Left kidney (tissue), 2 donors: ENCODE data around the gene CLSTN2. TPM values are rescaled to one million over a fixed set of nuclear protein-coding genes. Genes with fewer than 3 reads are reported as not detected.

ENCODE experiments used
- DNase-seq: peaks from one replicate; pipeline ENCODE4 v3.0.0-alpha.2; 2013
- polyA plus RNA-seq: library from polyadenylated mRNA; unstranded; fragments of 120-200 nt; gene quantifications from one replicate; pipeline ENCODE4 v1.2.1, GENCODE V29; 2013; ENCODE audit not compliant: insufficient read length

CLSTN2 gene
- polyA plus RNA-seq, 1 donor, result 2.0 TPM

DNA sequence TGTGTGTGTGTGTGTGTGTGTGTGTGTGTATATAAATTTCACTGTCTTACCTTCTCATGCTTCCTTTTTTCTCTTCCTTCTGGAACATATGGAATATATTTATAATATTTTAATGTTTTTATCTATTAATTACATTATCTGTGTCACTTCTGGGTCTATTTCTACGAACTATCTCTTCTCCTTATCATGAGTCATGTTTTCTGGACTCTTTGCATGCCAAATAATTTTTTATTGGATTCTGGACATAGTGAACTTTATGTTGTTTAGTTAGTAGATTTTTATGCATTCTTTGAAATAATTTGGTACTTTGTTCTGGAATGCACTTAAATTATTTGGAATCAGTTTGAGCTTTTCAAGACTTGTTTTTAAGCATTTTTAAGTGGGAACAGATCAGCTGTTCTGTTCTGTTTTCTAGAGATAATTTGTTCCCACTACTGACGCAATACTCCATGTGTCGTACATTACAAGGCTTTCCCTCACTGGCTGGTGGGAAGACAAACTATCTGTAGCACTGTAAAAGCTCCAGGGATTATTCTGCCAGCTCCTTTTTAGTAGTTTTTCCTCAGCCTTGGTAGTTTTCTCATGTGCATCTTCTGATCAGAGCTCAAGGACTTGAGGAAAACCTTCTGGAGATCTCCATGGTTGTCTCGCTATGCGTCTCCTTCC is 302.0 kb downstream of the CLSTN2 start:
- no peak for DNase-seq

DNA sequence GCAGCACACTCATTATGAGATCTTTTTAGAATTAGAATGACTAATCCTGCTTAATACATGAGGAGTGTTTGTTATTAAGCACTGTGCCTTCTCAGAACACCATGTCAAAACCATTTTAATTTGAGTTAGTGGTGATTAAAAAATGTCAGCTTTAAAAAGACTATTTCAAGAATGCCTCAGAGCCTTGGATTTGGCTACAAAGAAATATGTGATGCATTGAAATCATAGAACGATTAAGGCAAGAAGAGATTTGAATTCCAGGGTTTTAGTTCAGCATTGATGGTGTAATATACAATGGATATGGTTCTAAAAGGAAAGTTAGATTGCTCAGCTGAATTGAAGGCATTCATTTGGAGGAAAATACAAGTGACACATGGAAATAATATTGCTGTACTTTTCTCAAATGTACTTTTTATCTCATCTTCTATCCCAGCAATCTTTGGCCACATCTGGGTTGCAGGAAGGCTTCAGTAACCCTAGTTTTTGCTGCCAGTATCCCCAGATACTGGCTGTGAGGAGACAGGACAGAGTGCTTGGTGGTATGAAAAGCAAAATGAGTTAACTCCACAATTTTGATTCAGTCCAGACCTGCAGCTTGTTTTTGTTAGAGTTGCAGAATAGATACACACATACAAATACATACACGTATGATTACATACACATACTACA is 303.8 kb downstream of the CLSTN2 start:
- no peak for DNase-seq

DNA sequence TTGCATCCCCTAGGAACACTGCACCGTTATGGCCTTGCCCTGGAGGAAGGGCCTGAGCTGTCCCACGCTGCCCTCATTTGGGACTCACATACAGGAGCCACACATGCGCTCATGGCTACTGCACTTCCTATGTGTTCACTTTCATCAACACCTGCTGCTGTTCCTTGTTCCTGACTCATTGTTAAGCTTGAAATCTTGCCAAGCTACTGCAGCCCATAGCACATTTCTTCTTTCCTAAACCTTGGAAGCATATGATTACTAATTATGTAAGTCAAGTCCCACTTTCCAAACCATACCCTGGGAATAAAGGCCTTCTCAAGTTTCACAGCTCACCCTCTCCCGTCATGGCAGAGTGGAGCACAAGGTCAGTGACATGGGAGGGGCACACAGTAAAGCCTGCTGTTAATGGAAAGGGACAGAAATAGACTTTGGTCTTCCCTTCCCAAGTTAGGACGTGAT is 307.9 kb downstream of the CLSTN2 start:
- DNase-seq, result peak; percentile 5

DNA sequence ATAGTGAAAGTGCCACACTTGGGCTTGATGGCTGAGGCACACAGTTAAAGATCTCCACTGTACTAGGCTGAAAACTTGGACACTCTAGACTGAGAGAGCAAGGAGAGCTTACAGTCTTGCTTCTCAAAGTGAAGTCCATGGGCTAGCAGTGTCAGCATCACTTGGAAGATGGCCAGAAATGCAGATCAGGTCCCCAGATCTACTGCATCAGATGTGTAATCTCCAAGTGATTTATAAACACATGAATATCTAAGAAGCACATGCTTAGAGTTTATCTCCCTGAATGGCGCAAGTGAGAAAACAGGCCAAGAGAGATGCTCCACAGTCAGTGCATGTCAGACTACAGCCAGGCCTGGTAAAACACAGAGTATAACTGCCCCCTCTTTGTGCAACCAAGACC is 308.6 kb downstream of the CLSTN2 start:
- DNase-seq, result no peak

DNA sequence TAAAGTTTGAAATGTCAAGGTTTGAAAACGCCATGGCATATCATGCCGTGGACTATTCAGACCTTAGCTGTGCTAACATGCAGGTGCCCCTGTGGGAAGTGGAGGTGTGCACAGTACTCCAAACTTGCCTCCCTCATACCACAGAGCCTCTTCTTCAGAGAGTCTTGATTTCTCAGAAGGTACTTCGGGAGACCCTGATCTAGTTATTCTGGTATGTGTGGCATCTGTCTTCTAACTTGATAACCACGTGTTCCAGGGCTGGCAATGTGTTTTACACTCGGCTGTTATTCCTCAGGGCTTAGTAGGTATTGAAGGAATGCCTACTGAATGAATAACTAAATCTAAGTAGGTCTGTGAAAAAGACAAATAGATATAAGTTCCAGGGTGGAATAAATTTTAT is 309.9 kb downstream of the CLSTN2 start:
- no peak for DNase-seq

DNA sequence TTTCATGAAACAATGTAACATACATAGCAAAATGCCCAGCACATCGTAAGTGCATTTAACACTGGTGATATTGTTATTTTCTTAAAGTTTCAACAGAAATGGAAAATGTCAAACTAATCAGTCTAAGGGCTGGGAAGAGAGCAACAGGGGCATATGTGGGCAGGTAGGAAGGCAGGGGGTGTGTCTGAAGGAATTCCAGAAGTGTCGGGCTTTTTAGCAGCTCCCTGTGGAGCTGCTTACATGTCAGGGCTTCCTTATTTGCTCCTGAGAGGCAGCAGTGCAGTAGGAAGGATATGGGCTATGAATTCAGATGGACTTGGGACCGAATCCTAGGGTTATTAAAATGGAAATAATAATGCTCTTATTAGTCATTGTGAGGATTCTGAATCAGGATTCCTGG is 311.6 kb downstream of the CLSTN2 start:
- DNase-seq, result no peak

DNA sequence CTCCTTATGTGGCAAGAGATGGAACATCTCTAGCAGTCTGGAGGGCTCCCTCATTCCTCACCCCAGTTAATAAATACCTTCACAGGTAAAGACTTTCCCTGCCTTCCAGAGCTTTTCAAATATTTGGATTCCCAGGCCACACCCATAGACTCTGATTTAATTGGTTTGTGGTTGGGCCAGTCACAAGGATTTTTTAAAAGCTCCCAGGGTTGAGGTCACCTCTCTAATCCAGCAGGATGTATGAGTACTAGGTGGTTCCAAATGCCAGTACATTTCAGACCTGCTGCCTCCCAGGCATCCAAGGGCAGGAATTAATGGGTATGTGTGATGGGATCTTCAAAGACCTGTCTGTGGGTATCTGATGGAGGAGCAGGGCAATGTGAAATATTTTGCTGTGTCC is 312.8 kb downstream of the CLSTN2 start:
- DNase-seq, result no peak

DNA sequence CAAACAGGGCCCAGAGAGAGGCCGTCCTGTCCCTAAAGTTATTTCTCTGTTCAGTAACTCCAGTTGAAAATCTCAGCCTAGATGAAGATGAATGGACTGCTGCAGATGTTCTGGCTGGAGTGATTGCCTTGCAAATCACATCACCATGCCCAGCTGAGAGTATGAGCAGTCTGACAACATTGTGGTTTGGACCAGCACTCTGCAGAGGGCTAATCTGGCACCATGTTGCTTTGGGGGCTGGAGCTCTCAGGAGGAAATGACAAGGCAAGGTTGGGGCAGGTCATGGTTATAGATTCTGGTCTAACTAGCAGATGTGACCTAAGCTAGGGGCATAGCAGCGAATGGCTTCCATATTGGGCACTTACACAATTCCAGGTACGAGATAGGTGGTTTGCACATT is 314.2 kb downstream of the CLSTN2 start:
- DNase-seq, result no peak

DNA sequence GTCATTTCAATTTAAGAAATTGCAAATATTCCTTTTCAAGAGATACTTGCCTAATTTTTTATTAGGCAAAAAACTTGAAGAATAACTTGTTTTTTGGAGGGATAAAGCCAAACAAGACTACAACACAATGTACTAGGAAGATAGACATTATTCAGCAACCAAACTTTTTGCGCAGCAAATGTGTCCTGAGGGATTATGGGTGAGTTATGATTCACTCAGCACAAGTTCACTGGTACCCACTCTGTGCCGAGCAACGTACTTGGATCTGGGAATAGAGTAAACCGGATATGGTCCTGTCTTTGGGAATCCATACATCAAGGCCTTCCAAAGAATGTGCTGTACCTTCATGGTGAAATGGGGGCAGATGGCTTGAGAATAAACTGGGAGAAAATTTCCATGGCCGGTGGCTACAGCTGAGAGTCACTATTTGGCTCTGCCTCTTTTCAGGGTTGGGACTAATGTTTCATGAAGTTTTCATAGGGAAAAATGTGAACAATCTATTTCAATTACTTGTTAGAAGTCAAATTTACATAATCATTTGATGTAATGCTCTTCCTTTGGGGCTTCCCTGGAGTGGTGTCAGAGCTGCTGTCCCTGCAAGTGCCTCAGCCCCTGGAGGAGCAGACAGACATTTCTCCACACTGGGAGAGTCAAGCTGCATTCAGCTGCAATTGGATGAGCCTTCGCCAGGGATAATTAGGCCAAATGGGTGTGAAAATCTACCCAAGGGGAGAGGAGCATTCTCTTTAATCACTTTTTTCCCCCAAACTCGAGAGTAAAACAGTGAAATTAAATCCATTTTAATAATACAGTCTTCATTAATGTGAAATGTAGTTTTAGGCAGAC is 315.2 kb downstream of the CLSTN2 start:
- DNase-seq, result no peak

DNA sequence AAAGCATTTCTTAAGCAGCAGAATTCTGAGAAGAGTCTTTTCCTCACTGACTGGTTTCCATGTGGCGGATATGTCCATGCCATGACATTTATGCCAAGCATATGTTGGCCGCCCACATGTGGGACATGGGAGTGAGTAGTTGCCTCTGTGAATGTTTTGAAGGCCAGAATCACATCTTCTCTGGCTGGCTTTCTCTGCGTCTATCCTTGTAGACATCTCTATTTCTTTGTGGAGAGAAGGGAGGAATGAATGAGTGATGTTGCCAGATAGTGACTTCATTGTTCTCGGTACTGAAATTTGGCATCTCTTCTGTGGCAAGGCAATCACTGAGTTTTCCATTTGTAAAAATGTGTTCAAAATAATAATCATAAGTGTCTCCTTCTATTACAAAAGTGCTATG is 316.0 kb downstream of the CLSTN2 start:
- no peak for DNase-seq

DNA sequence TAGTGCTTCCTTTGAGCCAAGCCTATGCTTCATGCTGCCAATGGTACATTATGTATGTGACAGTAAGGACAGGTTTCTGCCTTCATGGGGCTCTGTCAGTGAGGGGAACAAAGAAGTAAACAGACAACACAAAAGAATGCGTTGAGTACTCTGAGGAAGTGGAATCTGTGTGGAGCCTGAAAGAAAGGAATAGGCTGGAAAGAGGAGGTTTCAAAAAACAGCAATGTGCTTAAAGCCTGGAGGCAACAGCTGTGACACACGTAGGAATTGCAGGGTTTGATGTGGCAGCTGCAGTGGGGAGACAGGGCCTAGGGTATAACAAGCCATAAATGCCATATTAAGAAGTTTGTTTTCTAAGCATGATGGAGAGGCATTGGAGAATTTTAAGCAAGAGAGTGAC is 316.7 kb downstream of the CLSTN2 start:
- DNase-seq, result no peak

DNA sequence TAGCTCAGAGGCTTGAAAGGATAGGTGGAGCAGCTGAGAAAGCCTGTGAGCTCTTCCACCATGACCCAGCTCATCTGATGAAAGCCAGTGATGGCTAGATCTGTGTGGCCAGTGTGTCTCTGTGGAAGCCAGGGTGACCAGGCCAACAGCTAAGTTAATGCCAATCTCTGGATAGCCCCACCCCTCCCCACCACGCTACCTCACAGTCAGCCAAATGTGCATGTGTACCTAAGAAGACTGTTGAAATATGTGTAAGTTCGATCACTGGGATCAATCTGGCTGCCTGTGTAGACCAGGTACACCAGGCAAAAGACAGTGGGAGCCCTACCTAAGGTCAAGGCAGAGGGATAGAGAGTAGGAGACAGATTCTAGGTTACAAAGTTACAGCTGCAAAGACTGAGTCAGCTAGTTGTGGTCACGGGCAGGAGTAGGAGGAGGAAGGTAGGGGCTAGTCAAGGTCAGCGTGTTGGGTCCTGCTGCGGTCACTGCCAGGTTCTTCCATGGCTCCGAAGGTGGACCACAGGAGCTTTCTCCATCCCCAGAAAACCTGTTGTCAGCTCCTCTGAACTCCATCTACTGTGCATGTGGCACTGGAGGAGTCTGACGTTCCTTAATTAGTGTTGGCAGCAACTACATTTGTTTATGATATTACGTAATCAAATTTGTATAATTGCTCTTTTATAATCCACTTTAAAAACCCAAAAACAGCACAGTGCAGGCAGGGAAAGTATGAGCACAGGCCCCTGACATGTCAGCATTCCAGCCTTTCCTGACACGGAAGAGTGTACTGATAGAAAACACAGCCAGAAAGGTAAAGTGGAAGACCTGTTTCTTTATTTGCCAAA is 318.0 kb downstream of the CLSTN2 start:
- DNase-seq, result no peak

DNA sequence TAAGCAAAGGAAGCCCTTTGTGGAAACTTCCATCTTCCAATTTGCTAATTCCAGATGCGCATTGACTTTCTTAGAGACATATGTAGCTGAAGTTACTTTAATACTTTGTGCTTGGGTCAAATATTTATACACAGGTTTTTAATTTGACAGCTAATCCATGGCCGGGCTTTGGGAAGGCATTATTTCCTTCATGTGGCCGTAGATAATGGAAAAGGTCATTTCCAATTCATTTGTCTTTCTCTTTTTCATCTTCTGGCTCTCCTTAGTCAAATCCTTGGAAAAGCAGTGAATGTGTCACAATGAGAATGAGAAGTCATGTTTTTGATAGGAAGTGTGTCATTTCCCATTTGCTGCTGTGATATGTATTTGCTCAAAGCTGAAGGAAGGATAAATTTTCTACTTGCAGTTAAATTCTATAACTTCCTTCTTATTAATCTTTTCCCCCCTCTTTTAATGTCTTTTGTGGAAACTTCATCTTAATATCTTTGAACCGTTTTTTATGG is 323.3 kb downstream of the CLSTN2 start:
- DNase-seq, result no peak

DNA sequence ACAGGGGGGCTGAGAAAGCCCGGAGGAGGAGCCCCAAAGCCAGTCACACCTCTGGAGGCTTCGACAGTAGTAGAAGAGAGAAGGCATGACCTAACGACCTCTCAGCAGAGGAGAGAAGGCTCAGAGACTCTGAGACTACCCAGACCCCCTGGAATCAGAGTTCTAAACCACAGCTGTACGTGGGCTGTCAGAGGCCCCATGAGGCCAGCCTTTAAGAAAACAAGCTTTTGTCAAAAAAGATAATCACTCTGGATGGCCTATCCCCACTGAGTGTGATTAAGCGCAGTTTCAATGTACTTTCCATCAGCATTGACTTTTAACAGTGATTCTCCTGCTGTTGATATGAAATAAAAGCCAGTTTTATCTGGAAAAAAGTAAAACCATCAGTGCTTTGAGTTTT is 330.3 kb downstream of the CLSTN2 start:
- DNase-seq, result no peak

DNA sequence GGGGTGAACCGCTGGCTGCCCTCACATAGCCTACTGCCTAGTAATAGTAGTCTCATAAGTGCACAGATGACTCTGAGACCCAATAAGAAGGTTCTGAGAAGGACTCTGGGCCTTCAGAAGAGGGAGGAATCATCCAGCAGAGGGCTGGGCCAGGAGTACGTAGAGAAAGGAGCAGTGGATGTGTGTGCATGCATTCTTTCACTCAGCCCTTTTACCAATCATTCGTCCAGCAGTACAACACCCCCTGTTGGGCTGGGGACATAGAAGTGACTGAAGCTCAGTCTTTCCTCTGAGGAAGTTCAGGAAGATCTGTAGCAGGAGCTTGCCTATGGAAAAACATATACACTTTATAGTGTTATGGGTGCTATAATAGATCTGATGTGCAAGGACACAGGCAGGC is 333.1 kb downstream of the CLSTN2 start:
- DNase-seq, result no peak

DNA sequence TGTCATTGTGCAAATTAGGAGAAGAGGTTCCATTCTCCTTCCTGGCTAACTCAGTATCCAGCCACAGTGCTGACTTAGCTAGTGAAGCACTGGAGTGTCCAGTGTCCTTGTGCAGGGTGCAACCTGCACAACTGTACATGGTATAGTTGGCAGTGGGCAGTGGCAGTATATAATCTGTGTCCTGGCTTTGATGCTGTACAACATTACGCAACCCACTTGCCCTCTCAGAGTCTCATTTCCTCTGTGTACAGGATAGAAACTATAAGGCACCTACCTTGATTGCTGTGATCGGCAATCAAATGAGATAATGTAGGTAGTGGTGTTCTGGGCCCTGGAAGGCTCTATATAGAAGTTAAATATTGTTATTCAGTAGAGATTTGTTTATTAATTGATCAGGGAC is 333.6 kb downstream of the CLSTN2 start:
- DNase-seq, result no peak

DNA sequence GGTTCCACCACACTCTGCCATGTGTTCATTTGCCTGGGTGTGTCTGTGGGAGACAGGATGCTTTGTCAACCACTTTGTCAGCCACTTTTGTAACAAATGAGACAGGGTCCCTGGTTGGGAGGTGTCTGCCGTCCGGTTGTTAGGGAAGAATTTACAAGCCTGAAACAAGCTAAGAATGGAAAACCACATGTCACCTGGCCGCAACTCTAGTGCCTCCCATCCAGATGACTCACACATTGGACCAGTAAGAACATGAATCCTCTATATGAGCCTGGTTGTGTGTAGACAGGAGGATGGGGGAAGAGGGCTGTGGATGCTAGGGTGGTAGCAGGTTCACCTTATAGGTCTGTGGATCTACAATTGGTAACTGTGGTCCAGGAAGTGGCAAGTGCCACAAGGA is 335.3 kb downstream of the CLSTN2 start:
- no peak for DNase-seq

DNA sequence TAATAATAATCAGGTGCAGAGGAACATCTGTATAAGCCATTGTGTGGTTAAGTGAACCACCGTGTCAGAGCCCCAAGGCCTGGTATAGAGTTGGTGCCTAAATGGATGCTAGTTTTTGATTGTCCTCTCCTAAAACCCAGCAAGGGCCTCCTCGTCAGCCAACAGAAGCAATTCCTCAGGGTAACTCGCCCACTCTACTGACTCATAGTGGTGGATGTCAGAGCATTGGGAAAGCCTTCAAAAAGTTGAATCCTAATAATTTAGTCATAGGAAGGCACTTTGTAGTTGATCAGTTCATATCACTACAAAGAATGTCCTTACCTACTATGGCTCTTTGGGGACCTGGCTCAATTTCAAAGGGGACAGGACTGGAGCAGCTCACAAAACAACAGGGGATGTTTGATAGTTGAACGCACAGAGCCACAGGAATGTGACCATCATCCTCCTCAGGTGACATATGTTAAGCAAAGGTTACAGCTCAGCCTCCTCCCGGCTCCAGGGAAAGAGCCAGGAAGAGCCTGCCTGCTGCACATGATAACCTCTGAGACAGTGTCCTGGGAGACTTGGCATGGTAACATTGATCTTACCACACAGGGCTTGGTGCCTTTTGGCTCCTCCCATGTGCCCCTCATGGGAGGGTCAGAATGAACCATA is 338.7 kb downstream of the CLSTN2 start:
- no peak for DNase-seq

DNA sequence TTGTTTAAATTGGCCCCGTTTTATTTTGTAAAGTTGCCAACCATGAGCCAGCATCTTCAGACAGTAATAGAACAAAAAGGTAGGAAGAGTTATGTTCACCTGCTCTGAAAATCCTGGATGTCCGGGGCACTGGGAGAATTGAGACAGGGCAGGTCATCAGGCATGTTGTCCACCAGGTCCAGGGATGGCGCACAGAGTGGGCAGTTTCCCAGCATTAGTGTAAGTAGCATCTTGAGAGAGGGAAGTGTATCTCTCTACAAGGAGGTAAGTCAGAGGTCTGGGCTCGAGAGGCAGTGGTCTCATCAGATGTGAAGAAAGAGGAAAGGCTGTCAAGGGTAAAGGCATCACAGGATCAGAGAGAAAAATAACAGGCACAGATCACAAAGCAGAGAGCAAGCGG is 339.4 kb downstream of the CLSTN2 start:
- DNase-seq, result no peak

DNA sequence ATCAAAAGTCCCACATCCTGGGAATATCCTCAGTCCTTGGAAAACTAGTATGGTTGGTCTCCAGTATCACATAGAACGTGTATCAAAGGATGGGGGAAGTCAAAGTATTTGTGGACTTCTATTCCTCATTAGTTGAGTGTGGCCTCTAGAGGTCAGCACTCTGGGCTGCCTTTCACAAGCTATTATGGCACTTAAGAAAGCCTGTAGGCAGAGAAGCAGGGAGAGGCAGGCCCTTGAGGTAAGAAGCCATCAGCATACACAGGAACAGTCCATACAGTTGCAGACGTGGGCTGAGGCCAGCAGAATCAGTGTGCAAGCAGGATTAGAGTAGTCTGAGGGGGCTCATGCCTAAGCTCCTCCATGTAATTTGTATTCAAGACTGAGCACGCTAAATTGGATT is 341.7 kb downstream of the CLSTN2 start:
- DNase-seq, result no peak

DNA sequence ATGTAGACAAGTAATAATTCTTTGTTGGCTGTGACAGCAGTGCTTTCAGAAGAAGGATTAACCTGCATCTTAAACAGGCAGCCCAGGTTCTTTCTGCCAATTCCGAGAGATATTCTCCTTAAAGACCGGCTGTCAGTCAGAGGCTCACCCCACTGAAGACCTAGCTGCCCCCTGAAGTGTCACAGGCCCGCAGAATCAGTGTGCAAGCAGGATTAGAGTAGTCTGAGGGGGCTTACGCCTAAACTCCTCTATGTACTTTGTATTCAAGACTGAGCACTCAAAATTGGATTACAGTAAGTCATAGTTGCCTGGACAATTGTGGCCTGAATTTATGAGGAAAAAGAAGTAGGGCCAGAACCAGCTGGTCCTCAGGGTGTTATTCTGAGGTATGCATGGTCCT is 342.9 kb downstream of the CLSTN2 start:
- DNase-seq, result no peak

DNA sequence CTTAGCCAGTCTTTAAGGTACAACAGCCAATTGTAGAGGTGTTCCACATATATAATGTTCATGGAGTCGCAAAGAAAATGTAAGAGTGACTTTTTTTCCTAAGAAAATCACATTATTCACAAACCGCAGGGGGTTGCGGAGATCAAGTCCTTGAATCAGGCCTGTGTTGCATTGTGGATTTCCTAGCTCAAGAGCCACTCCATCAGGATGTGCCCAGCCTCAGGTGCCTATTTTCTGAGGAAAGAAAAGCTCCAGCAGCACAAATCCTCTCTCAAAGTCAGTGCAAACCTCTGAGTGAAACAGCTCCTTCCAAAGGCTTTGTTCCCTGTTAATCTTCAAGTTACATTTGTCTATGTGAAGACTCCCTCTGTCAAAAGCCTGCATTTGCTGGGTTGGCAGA is 349.4 kb downstream of the CLSTN2 start:
- no peak for DNase-seq
